Measurements from ENCODE around the gene TNFAIP8L1.

GRCh38 chr19:4654437-4655361 is 15.4 kb downstream of the TNFAIP8L1 start:
- TF ChIP-seq CTCF (IDR thresholded peaks at IDR 0.05) (no peak), POLR2A (IDR thresholded peaks at IDR 0.05) (no peak)

Measured in thyroid gland (tissue), 4 donors.